A673 (cell line): ENCODE data around the gene MCM3AP. TPM values are rescaled to one million over a fixed set of nuclear protein-coding genes. Genes with fewer than 3 reads are reported as not detected.
A peak's percentile ranks its signal among the peaks of the same experiment; 100 is the strongest.
"Not testable (repeated sequence)": the region's sequence is repeated elsewhere in the genome, so short reads cannot be mapped to it uniquely, and the experiment has no call there.

Source experiments
- BruUV-seq: library from RNA; stranded (reverse); fragments of 400-500 nt; replicated peaks from 2 replicates; lab custom pipeline; 2021; lab: Mats Ljungman, UMichigan
- CTCF ChIA-PET: fragments of 300-600 bp; sonication (Branson Sonifier 250); formaldehyde crosslinking; loops from one replicate; lab custom pipeline; 2022; ENCODE audit warnings: antibody characterized with exemption; lab: Charles Lee
- POLR2A ChIA-PET: fragments of 300-600 bp; sonication (Branson Sonifier 250); formaldehyde crosslinking; loops from one replicate; lab custom pipeline; 2022; ENCODE audit warnings: antibody characterized with exemption; ENCODE audit not compliant: low non-redundant PET; lab: Charles Lee
- DNase-seq: peaks from one replicate; pipeline ENCODE4 v3.0.0-alpha.2; 2015; ENCODE audit warnings: low spot score
- H3K27ac ChIP-seq: fragments of 200-600 bp; sonication (generic); 2 replicates; pipeline ENCODE4 v1.5.1; 2016; ENCODE audit warnings: mixed run types, low read depth, mild to moderate bottlenecking, mixed read lengths, antibody characterized with exemption, low read length; ENCODE audit not compliant: poor library complexity, severe bottlenecking
- H3K27me3 ChIP-seq: fragments of 200-600 bp; sonication (generic); replicated peaks from 2 replicates; pipeline ENCODE4 v1.6.1; 2017; ENCODE audit warnings: mixed run types, low read depth, mild to moderate bottlenecking, mixed read lengths, antibody characterized with exemption, low read length; ENCODE audit not compliant: insufficient read depth, poor library complexity
- H3K36me3 ChIP-seq: fragments of 200-600 bp; sonication (generic); 2 replicates; pipeline ENCODE4 v1.6.1; 2016; ENCODE audit warnings: mixed run types, mild to moderate bottlenecking, mixed read lengths, antibody characterized with exemption, low read length; ENCODE audit not compliant: insufficient read depth, poor library complexity, severe bottlenecking
- H3K4me1 ChIP-seq: fragments of 200-600 bp; sonication (generic); 2 replicates; pipeline ENCODE4 v1.6.1; 2017; ENCODE audit warnings: mixed run types, mild to moderate bottlenecking, mixed read lengths, antibody characterized with exemption, low read length; ENCODE audit not compliant: insufficient read depth, poor library complexity, severe bottlenecking
- H3K4me3 ChIP-seq: fragments of 200-600 bp; sonication (generic); 2 replicates; pipeline ENCODE4 v1.5.1; 2016; ENCODE audit warnings: low read depth, mixed run types, mild to moderate bottlenecking, mixed read lengths, low read length; ENCODE audit not compliant: poor library complexity, severe bottlenecking
- H3K9me3 ChIP-seq: fragments of 200-600 bp; sonication (generic); 2 replicates; pipeline ENCODE4 v1.6.1; 2016; ENCODE audit warnings: mixed run types, low read depth, mild to moderate bottlenecking, mixed read lengths, antibody characterized with exemption, low read length; ENCODE audit not compliant: poor library complexity, severe bottlenecking
- CTCF ChIP-seq: fragments of 300-800, 200-600 bp; sonication (generic); conservative IDR thresholded peaks from 2 replicates; pipeline ENCODE4 v1.5.1; 2017; ENCODE audit warnings: low read depth, mild to moderate bottlenecking, antibody characterized with exemption, low read length, moderate library complexity, mixed read lengths
- EZH2 ChIP-seq: fragments of 200-600 bp; sonication (generic); IDR thresholded peaks from 2 replicates; pipeline ENCODE4 v1.6.1; 2017; ENCODE audit warnings: borderline replicate concordance, low read depth, mild to moderate bottlenecking, mixed read lengths, antibody characterized with exemption, low read length; ENCODE audit not compliant: poor library complexity, severe bottlenecking
- intact Hi-C: fragments of 100-400 bp; cut with micrococcal nuclease; formaldehyde crosslinking; loops from one replicate; pipeline ENCODE4 v1.10.0; 2022; ENCODE audit not compliant: unreplicated experiment
- total RNA-seq: library from RNA; stranded (reverse); gene quantifications from 2 replicates; pipeline ENCODE4 v1.2.3, GENCODE V29; 2021

The MCM3AP gene
- total RNA-seq, 1 experiment from 2014 or later = 121 TPM

GRCh38 chr21:46205166-46205565 is 80.2 kb downstream of the MCM3AP start:
- Histone ChIP-seq H3K27me3 (no peaks in the 10 kb centered on the region), H3K9me3 (no peaks in the 10 kb centered on the region), H3K36me3 (peaks cover 78% of the 10 kb centered on the region), H3K27ac (no peak overlapping the region), H3K4me1 (no peaks in the 10 kb centered on the region), H3K4me3 (no peak overlapping the region)
- ChIA-PET CTCF (no interaction called here), POLR2A (no interaction called here)
- DNase-seq = no peak
- intact Hi-C loops = no loop called here
- TF ChIP-seq EZH2 = no peak
- no peak for TF ChIP-seq CTCF
- no TSS peak for BruUV-seq

GRCh38 chr21:46203203-46203600 is 82.2 kb downstream of the MCM3AP start:
- H3K27me3 ChIP-seq = no peaks in the 10 kb centered on the region
- TF ChIP-seq CTCF (no peak), EZH2 (no peak)
- intact Hi-C loops = no loop called here
- DNase-seq = no peak
- no peak overlapping the region for H3K4me3 ChIP-seq
- ChIA-PET CTCF (no interaction called here), POLR2A (no interaction called here)
- no TSS peak for BruUV-seq
- peaks cover 84% of the 10 kb centered on the region for H3K36me3 ChIP-seq
- H3K4me1 ChIP-seq = no peaks in the 10 kb centered on the region
- no peaks in the 10 kb centered on the region for H3K9me3 ChIP-seq
- peak overlapping the region; percentile 48 for H3K27ac ChIP-seq

- peak; percentile 68 for DNase-seq
- H3K4me1 ChIP-seq = no peaks in the 10 kb centered on the region
- H3K27ac ChIP-seq = no peak overlapping the region
- intact Hi-C loops = no loop called here
- no peaks in the 10 kb centered on the region for H3K9me3 ChIP-seq
- H3K27me3 ChIP-seq = no peaks in the 10 kb centered on the region
- ChIA-PET POLR2A (no interaction called here), CTCF (no interaction called here)
- TF ChIP-seq EZH2 (no peak), CTCF (no peak)
- H3K36me3 ChIP-seq = peaks cover 84% of the 10 kb centered on the region
- H3K4me3 ChIP-seq = no peak overlapping the region
- BruUV-seq = no TSS peak
Measured at GRCh38 chr21:46202592-46203202, 82.7 kb downstream of the MCM3AP start.

- H3K27me3 ChIP-seq, BruUV-seq, H3K9me3 ChIP-seq, H3K4me1 ChIP-seq, H3K27ac ChIP-seq, H3K4me3 ChIP-seq, DNase-seq, POLR2A ChIA-PET, intact Hi-C loops, CTCF ChIA-PET: not testable (repeated sequence)
- H3K36me3 ChIP-seq = peaks cover 78% of the 10 kb centered on the region
Measured at GRCh38 chr21:46200877-46201803, 84.3 kb downstream of the MCM3AP start.
